Activated naive CD8-positive, alpha-beta T cell treated with anti-CD3 and anti-CD28 coated beads, Interleukin-2, amount 10 ng/mL, durations not matched to agents 7 days and 5 days (primary cell): ENCODE results near the gene HSD17B1. TPM values are rescaled to one million over a fixed set of nuclear protein-coding genes. Genes with fewer than 3 reads are reported as not detected.

Source experiments
- ATAC-seq: fragments of 150-1000 bp; cut with Tn5 transposase; one replicate; pipeline ENCODE4 v1.10.0; 2021; ENCODE audit warnings: low read depth, moderate library complexity
- POLR2A ChIA-PET: fragments of 350-600 bp; sonication (Branson Sonifier 250); formaldehyde crosslinking; loops from one replicate; lab custom pipeline; 2021; ENCODE audit warnings: antibody characterized with exemption; lab: Charles Lee
- DNase-seq: peaks from one replicate; pipeline ENCODE4 v3.0.0; 2021
- H3K27ac Mint-ChIP-seq: one replicate; pipeline ENCODE4 v1.8.0; 2022; ENCODE audit warnings: mild to moderate bottlenecking, mixed read lengths
- H3K27me3 Mint-ChIP-seq: one replicate; pipeline ENCODE4 v1.8.0; 2022; ENCODE audit warnings: mild to moderate bottlenecking, moderate library complexity, mixed read lengths
- H3K36me3 Mint-ChIP-seq: one replicate; pipeline ENCODE4 v1.8.0; 2021; ENCODE audit warnings: mild to moderate bottlenecking, mixed read lengths
- H3K4me1 Mint-ChIP-seq: one replicate; pipeline ENCODE4 v1.8.0; 2021; ENCODE audit warnings: mixed read lengths
- H3K4me3 Mint-ChIP-seq: one replicate; pipeline ENCODE4 v1.8.0; 2022; ENCODE audit warnings: mild to moderate bottlenecking, moderate library complexity, mixed read lengths
- H3K9me3 Mint-ChIP-seq: one replicate; pipeline ENCODE4 v1.8.0; 2021; ENCODE audit warnings: mixed read lengths
- microRNA-seq: library from miRNA; unstranded; fragments of <30 nt; microRNA quantifications from one replicate; pipeline ENCODE4 v1.2.0, GENCODE V29; 2022
- total RNA-seq, 2 experiments: library from RNA; stranded (reverse); gene quantifications; one replicate each; pipeline ENCODE4 v1.2.3, GENCODE V29; 2021

The HSD17B1 gene
- total RNA-seq, 2 experiments from 2014 or later = 1.2 TPM

GRCh38 chr17:42586514-42587230, 33.9 kb downstream of the HSD17B1 start:
- H3K27ac Mint-ChIP-seq = no peak overlapping the region
- peaks cover 6% of the 10 kb centered on the region for H3K4me1 Mint-ChIP-seq
- H3K36me3 Mint-ChIP-seq = peaks cover 20% of the 10 kb centered on the region
- ATAC-seq (no peak), DNase-seq (no peak)
- no peaks in the 10 kb centered on the region for H3K9me3 Mint-ChIP-seq
- H3K4me3 Mint-ChIP-seq = no peak overlapping the region
- POLR2A ChIA-PET = no interaction called here
- H3K27me3 Mint-ChIP-seq = no peaks in the 10 kb centered on the region

- no peaks in the 10 kb centered on the region for H3K27me3 Mint-ChIP-seq
- peaks cover 11% of the 10 kb centered on the region for H3K4me1 Mint-ChIP-seq
- peak overlapping the region; percentile 43 for H3K27ac Mint-ChIP-seq
- ATAC-seq = no peak
- H3K36me3 Mint-ChIP-seq = peaks cover 19% of the 10 kb centered on the region
- POLR2A ChIA-PET = no interaction called here
- no peak for DNase-seq
- no peaks in the 10 kb centered on the region for H3K9me3 Mint-ChIP-seq
- H3K4me3 Mint-ChIP-seq = peak overlapping the region; percentile 42
Observed at GRCh38 chr17:42590886-42591285, 38.2 kb downstream of the HSD17B1 start.

GRCh38 chr17:42591411-42591810, 38.7 kb downstream of the HSD17B1 start:
- peaks cover 12% of the 10 kb centered on the region for H3K4me1 Mint-ChIP-seq
- H3K27ac Mint-ChIP-seq = no peak overlapping the region
- H3K27me3 Mint-ChIP-seq = no peaks in the 10 kb centered on the region
- H3K36me3 Mint-ChIP-seq = peaks cover 21% of the 10 kb centered on the region
- no peak for ATAC-seq
- no peaks in the 10 kb centered on the region for H3K9me3 Mint-ChIP-seq
- POLR2A ChIA-PET = interaction anchor here (0.6 kb wide), 1 partner anchor 14 kb away, joined by 4 read pairs; the partner anchor contains the start of gene PSMC3IP
- H3K4me3 Mint-ChIP-seq = no peak overlapping the region
- no peak for DNase-seq

GRCh38 chr17:42596386-42596785, 43.7 kb downstream of the HSD17B1 start:
- no peak overlapping the region for H3K27ac Mint-ChIP-seq
- peaks cover 11% of the 10 kb centered on the region for H3K4me1 Mint-ChIP-seq
- H3K27me3 Mint-ChIP-seq = no peaks in the 10 kb centered on the region
- H3K36me3 Mint-ChIP-seq = peaks cover 12% of the 10 kb centered on the region
- no peaks in the 10 kb centered on the region for H3K9me3 Mint-ChIP-seq
- H3K4me3 Mint-ChIP-seq = no peak overlapping the region
- DNase-seq = no peak
- POLR2A ChIA-PET = no interaction called here
- no peak for ATAC-seq

- H3K9me3 Mint-ChIP-seq = no peaks in the 10 kb centered on the region
- ATAC-seq (no peak), DNase-seq (no peak)
- POLR2A ChIA-PET = interaction anchor here (1.4 kb wide), 1 partner anchor 11 kb away, joined by 5 read pairs; the partner anchor contains the start of genes RETREG3 and TUBG1
- H3K27me3 Mint-ChIP-seq = no peaks in the 10 kb centered on the region
- peaks cover 11% of the 10 kb centered on the region for H3K36me3 Mint-ChIP-seq
- no peak overlapping the region for H3K27ac Mint-ChIP-seq
- peaks cover 8% of the 10 kb centered on the region for H3K4me1 Mint-ChIP-seq
- H3K4me3 Mint-ChIP-seq = no peak overlapping the region
Observed at GRCh38 chr17:42598905-42599304, 46.2 kb downstream of the HSD17B1 start.

GRCh38 chr17:42603318-42603717, 50.6 kb downstream of the HSD17B1 start:
- Mint-ChIP-seq H3K4me1 (peaks cover 30% of the 10 kb centered on the region), H3K9me3 (no peaks in the 10 kb centered on the region), H3K27me3 (no peaks in the 10 kb centered on the region), H3K27ac (no peak overlapping the region), H3K36me3 (peaks cover 15% of the 10 kb centered on the region), H3K4me3 (no peak overlapping the region)
- DNase-seq = no peak
- POLR2A ChIA-PET = no interaction called here
- no peak for ATAC-seq

Small RNA genes lying within 50 kb of the gene (microRNA-seq; reads per million reads assigned to microRNA genes)
- gene MIR5010 = not detected

Other genes starting within 250 kb of the HSD17B1 start
- gene STAT3, start 164.5 kb upstream of the HSD17B1 start, total RNA-seq = 100 to 1,000 TPM; 128 to 131 TPM
- gene CAVIN1, start 129.7 kb upstream of the HSD17B1 start, total RNA-seq = 1 to 10 TPM; 5.1 to 5.3 TPM
- gene ATP6V0A1, start 94.0 kb upstream of the HSD17B1 start, total RNA-seq = 1 to 10 TPM; 8.1 TPM
- gene NAGLU, start 16.7 kb upstream of the HSD17B1 start, total RNA-seq = 10 to 100 TPM; 22.9 to 23.9 TPM
- 10 to 100 TPM; 83.3 to 98.1 TPM for gene COASY, start 9.2 kb downstream of the HSD17B1 start, total RNA-seq
- 10 to 100 TPM; 62.9 to 64.9 TPM for gene MLX, start 14.2 kb downstream of the HSD17B1 start, total RNA-seq
- 10 to 100 TPM; 15.9 to 16.9 TPM for gene PSMC3IP, start 24.8 kb downstream of the HSD17B1 start, total RNA-seq
- 10 to 100 TPM; 82.2 to 82.3 TPM for gene RETREG3, start 56.5 kb downstream of the HSD17B1 start, total RNA-seq
- 10 to 100 TPM; 55.6 to 57.6 TPM for gene TUBG1, start 56.8 kb downstream of the HSD17B1 start, total RNA-seq
- gene TUBG2, start 106.4 kb downstream of the HSD17B1 start, total RNA-seq = 10 to 100 TPM; 17.0 to 19.2 TPM
- gene PLEKHH3, start 124.1 kb downstream of the HSD17B1 start, total RNA-seq = 1 to 10 TPM in 1 of 2 experiments, under 1 TPM in 1; 0.94 to 1.8 TPM
- under 1 TPM; 0.33 to 0.57 TPM for gene CCR10, start 128.9 kb downstream of the HSD17B1 start, total RNA-seq
- gene CNTNAP1, start 129.6 kb downstream of the HSD17B1 start, total RNA-seq = 1 to 10 TPM; 3.6 to 4.6 TPM
- gene EZH1, start 192.1 kb downstream of the HSD17B1 start, total RNA-seq = 10 to 100 TPM; 83.1 to 98.4 TPM
- not detected for gene RAMP2, start 208.3 kb downstream of the HSD17B1 start, total RNA-seq
- gene VPS25, start 220.5 kb downstream of the HSD17B1 start, total RNA-seq = 10 to 100 TPM; 61.0 to 63.5 TPM
- under 1 TPM; 0.43 to 0.78 TPM for gene WNK4, start 227.7 kb downstream of the HSD17B1 start, total RNA-seq
- 10 to 100 TPM; 37.0 to 38.5 TPM for gene COA3, start 245.8 kb downstream of the HSD17B1 start, total RNA-seq
- gene CNTD1, start 245.9 kb downstream of the HSD17B1 start, total RNA-seq = under 1 TPM in 1 of 2 experiments, not detected in 1; 0.45 TPM